ENCODE results near the gene CDK14. TPM values are rescaled to one million over a fixed set of nuclear protein-coding genes. Genes with fewer than 3 reads are reported as not detected.

The CDK14 gene
- total RNA-seq, 2 experiments from 2014 or later = not detected

DNA sequence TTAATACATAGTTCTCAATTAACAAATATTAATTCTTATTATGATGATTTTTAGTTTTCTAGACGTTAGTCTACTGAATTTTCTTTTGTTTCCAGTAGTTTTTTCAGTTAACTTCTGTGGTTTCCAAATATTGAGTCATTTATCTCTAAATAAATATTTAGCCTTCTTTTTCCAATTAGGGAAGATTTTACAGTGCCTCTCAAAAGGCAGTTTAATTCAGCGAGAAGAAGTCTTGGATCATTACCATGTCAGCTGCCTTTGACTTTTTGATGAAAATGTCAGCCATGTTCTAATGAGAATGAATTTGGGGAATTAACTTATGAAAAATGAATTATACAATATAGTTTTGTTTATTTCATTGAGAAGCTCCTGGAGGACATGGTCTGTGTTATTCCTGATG is 90.0 kb downstream of the CDK14 start:
- no peak for DNase-seq
- no peaks in the 10 kb centered on the region for H3K9me3 Mint-ChIP-seq
- H3K4me1 Mint-ChIP-seq = no peaks in the 10 kb centered on the region
- POLR2A ChIA-PET = no interaction called here
- H3K36me3 Mint-ChIP-seq (ENCODE audit: low read depth) = no peaks in the 10 kb centered on the region
- no peak overlapping the region for H3K4me3 Mint-ChIP-seq
- H3K27ac Mint-ChIP-seq = no peak overlapping the region
- H3K27me3 Mint-ChIP-seq = no peaks in the 10 kb centered on the region
- CTCF ChIA-PET = interaction anchor here (0.7 kb wide), 1 partner anchor 491 kb away, joined by 4 read pairs; no protein-coding TSS in a partner anchor

- no peak for DNase-seq
- Mint-ChIP-seq H3K4me1 (no peaks in the 10 kb centered on the region), H3K36me3 (ENCODE audit: low read depth) (no peaks in the 10 kb centered on the region), H3K27me3 (no peaks in the 10 kb centered on the region), H3K4me3 (no peak overlapping the region), H3K27ac (no peak overlapping the region), H3K9me3 (no peaks in the 10 kb centered on the region)
- ChIA-PET POLR2A (no interaction called here), CTCF (no interaction called here)
Observed at GRCh38 chr7:90688810-90689209, 92.7 kb downstream of the CDK14 start.

GRCh38 chr7:90689260-90689659 is 93.1 kb downstream of the CDK14 start:
- H3K4me1 Mint-ChIP-seq = no peaks in the 10 kb centered on the region
- no peaks in the 10 kb centered on the region for H3K27me3 Mint-ChIP-seq
- ChIA-PET CTCF (no interaction called here), POLR2A (no interaction called here)
- no peak overlapping the region for H3K4me3 Mint-ChIP-seq
- H3K9me3 Mint-ChIP-seq = no peaks in the 10 kb centered on the region
- no peaks in the 10 kb centered on the region for H3K36me3 Mint-ChIP-seq (ENCODE audit: low read depth)
- H3K27ac Mint-ChIP-seq = no peak overlapping the region
- no peak for DNase-seq

- no peaks in the 10 kb centered on the region for H3K9me3 Mint-ChIP-seq
- ChIA-PET POLR2A (no interaction called here), CTCF (no interaction called here)
- no peak overlapping the region for H3K27ac Mint-ChIP-seq
- no peaks in the 10 kb centered on the region for H3K27me3 Mint-ChIP-seq
- H3K36me3 Mint-ChIP-seq (ENCODE audit: low read depth) = no peaks in the 10 kb centered on the region
- no peak overlapping the region for H3K4me3 Mint-ChIP-seq
- H3K4me1 Mint-ChIP-seq = no peaks in the 10 kb centered on the region
- no peak for DNase-seq
Observed at GRCh38 chr7:90690159-90690858, 94.2 kb downstream of the CDK14 start.

GRCh38 chr7:90692396-90692795 is 96.3 kb downstream of the CDK14 start:
- Mint-ChIP-seq H3K36me3 (ENCODE audit: low read depth) (no peaks in the 10 kb centered on the region), H3K4me1 (no peaks in the 10 kb centered on the region), H3K9me3 (no peaks in the 10 kb centered on the region), H3K27ac (no peak overlapping the region), H3K4me3 (no peak overlapping the region), H3K27me3 (no peaks in the 10 kb centered on the region)
- no peak for DNase-seq
- POLR2A ChIA-PET = no interaction called here
- CTCF ChIA-PET = no interaction called here

GRCh38 chr7:90692947-90693346 is 96.8 kb downstream of the CDK14 start:
- ChIA-PET CTCF (no interaction called here), POLR2A (no interaction called here)
- no peak overlapping the region for H3K27ac Mint-ChIP-seq
- no peaks in the 10 kb centered on the region for H3K36me3 Mint-ChIP-seq (ENCODE audit: low read depth)
- no peaks in the 10 kb centered on the region for H3K27me3 Mint-ChIP-seq
- H3K4me3 Mint-ChIP-seq = no peak overlapping the region
- no peaks in the 10 kb centered on the region for H3K9me3 Mint-ChIP-seq
- DNase-seq = no peak
- no peaks in the 10 kb centered on the region for H3K4me1 Mint-ChIP-seq

GRCh38 chr7:90693939-90694338 is 97.8 kb downstream of the CDK14 start:
- ChIA-PET CTCF (no interaction called here), POLR2A (no interaction called here)
- H3K36me3 Mint-ChIP-seq (ENCODE audit: low read depth) = no peaks in the 10 kb centered on the region
- H3K27me3 Mint-ChIP-seq = no peaks in the 10 kb centered on the region
- H3K9me3 Mint-ChIP-seq = no peaks in the 10 kb centered on the region
- no peak for DNase-seq
- H3K4me3 Mint-ChIP-seq = no peak overlapping the region
- H3K27ac Mint-ChIP-seq = no peak overlapping the region
- H3K4me1 Mint-ChIP-seq = no peaks in the 10 kb centered on the region

DNA sequence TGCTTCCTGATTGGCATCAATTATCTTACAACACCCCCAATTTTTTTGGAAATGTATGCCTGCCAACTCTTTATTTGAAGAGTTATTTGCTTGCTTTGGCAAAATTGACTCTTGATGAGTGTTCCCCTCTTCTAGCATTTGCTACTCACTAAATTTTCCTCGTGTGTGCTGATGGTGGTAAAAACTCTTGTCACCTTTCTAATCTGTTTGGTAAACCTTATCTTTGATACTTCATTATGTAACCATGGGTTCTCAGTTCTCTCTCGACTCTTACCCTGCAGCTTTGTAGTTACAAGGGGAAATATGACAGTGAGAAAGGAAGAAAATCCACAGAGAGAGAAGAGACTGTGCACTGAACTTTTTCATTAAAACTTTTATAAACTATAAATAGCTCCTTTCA is 102.5 kb downstream of the CDK14 start:
- H3K27ac Mint-ChIP-seq = no peak overlapping the region
- H3K36me3 Mint-ChIP-seq (ENCODE audit: low read depth) = no peaks in the 10 kb centered on the region
- no peak overlapping the region for H3K4me3 Mint-ChIP-seq
- H3K4me1 Mint-ChIP-seq = no peaks in the 10 kb centered on the region
- H3K27me3 Mint-ChIP-seq = no peaks in the 10 kb centered on the region
- no peaks in the 10 kb centered on the region for H3K9me3 Mint-ChIP-seq
- no peak for DNase-seq
- POLR2A ChIA-PET = no interaction called here
- CTCF ChIA-PET = interaction anchor here (0.6 kb wide), 1 partner anchor 21 kb away, joined by 3 read pairs; no protein-coding TSS in a partner anchor

GRCh38 chr7:90701021-90701420 is 104.9 kb downstream of the CDK14 start:
- POLR2A ChIA-PET = no interaction called here
- no peaks in the 10 kb centered on the region for H3K27me3 Mint-ChIP-seq
- no peaks in the 10 kb centered on the region for H3K9me3 Mint-ChIP-seq
- no peaks in the 10 kb centered on the region for H3K4me1 Mint-ChIP-seq
- DNase-seq = no peak
- H3K36me3 Mint-ChIP-seq (ENCODE audit: low read depth) = no peaks in the 10 kb centered on the region
- H3K4me3 Mint-ChIP-seq = no peak overlapping the region
- CTCF ChIA-PET = no interaction called here
- H3K27ac Mint-ChIP-seq = no peak overlapping the region

DNA sequence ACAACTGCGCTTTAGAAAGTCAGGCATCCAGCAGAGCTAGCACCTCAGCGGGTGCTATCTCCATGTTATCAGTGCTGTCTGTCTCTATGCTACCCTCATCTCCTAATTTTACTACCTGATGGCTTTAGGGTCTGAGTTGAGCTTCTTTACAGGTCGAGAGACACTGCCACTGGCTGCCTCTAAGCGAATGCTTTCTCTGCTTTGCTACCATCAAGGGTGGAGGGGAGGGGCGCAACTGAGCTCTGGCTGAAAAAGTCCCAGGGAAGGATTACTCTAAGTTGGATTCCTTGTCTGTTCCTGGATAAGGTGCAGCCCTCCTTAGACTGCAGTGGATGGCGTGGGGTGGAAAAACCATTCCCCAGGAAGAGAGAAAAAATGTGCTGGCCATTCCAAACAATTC is 105.7 kb downstream of the CDK14 start:
- Mint-ChIP-seq H3K27ac (no peak overlapping the region), H3K4me1 (no peaks in the 10 kb centered on the region), H3K4me3 (no peak overlapping the region), H3K36me3 (ENCODE audit: low read depth) (no peaks in the 10 kb centered on the region), H3K9me3 (no peaks in the 10 kb centered on the region), H3K27me3 (no peaks in the 10 kb centered on the region)
- CTCF ChIA-PET = no interaction called here
- POLR2A ChIA-PET = no interaction called here
- DNase-seq = no peak

DNA sequence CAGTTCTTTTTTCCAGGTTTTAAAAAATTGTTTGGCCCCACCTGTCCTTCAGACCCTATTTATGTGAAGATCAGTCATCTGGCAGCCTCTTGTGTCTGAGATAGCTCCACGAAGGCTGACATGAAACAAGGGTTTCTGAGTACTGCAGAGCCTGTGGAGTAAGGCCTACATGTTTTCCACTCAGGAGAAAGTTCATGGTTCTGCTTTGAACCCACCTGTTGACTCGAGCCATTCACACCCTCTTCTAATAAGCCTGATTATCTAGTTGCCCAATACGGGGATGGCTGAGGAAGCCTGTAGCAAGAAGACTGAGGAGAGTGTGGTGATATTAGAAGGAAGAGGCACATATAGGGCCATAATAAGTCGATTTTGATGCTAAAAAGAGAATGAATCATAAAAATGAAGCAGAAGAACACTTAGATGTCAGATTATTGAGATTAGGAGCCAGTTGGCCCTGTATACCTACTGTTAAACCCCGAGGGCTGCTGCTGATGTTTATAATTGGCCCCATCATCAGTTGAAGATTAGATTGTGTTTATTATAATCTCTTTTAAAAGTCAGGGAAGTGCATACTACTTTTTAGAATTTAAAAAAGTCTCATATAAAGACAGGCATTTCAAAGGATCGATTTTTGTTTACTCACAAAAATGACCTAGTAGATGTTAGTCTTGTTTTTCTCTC is 109.4 kb downstream of the CDK14 start:
- H3K9me3 Mint-ChIP-seq = no peaks in the 10 kb centered on the region
- POLR2A ChIA-PET = no interaction called here
- no peaks in the 10 kb centered on the region for H3K27me3 Mint-ChIP-seq
- H3K4me1 Mint-ChIP-seq = no peaks in the 10 kb centered on the region
- no peaks in the 10 kb centered on the region for H3K36me3 Mint-ChIP-seq (ENCODE audit: low read depth)
- DNase-seq = no peak
- no peak overlapping the region for H3K27ac Mint-ChIP-seq
- H3K4me3 Mint-ChIP-seq = no peak overlapping the region
- CTCF ChIA-PET = no interaction called here

GRCh38 chr7:90706072-90706716 is 110.1 kb downstream of the CDK14 start:
- ChIA-PET CTCF (no interaction called here), POLR2A (no interaction called here)
- H3K27ac Mint-ChIP-seq = no peak overlapping the region
- H3K4me1 Mint-ChIP-seq = no peaks in the 10 kb centered on the region
- H3K9me3 Mint-ChIP-seq = no peaks in the 10 kb centered on the region
- H3K4me3 Mint-ChIP-seq = no peak overlapping the region
- no peaks in the 10 kb centered on the region for H3K27me3 Mint-ChIP-seq
- no peaks in the 10 kb centered on the region for H3K36me3 Mint-ChIP-seq (ENCODE audit: low read depth)
- no peak for DNase-seq

GRCh38 chr7:90708841-90709317 is 112.8 kb downstream of the CDK14 start:
- H3K4me1 Mint-ChIP-seq = no peaks in the 10 kb centered on the region
- no peak overlapping the region for H3K4me3 Mint-ChIP-seq
- H3K9me3 Mint-ChIP-seq = no peaks in the 10 kb centered on the region
- CTCF ChIA-PET = no interaction called here
- POLR2A ChIA-PET = no interaction called here
- no peaks in the 10 kb centered on the region for H3K27me3 Mint-ChIP-seq
- no peak for DNase-seq
- H3K27ac Mint-ChIP-seq = no peak overlapping the region
- H3K36me3 Mint-ChIP-seq (ENCODE audit: low read depth) = no peaks in the 10 kb centered on the region
